BE2C (cell line): ENCODE results near the gene SLC39A13.

Experiments
- DNase-seq: peaks from one replicate; pipeline ENCODE4 v3.0.0-alpha.2; 2020
- H3K27me3 ChIP-seq: fragments of 250-450 bp; sonication (Bioruptor Pico); 2 replicates; pipeline ENCODE4 v1.5.1; 2020; ENCODE audit warnings: mild to moderate bottlenecking
- H3K36me3 ChIP-seq: fragments of 250-450 bp; sonication (Bioruptor Pico); 2 replicates; pipeline ENCODE4 v1.5.1; 2020; ENCODE audit warnings: mild to moderate bottlenecking
- H3K4me1 ChIP-seq: fragments of 250-450 bp; sonication (Bioruptor Pico); 2 replicates; pipeline ENCODE4 v1.5.1; 2020
- H3K4me3 ChIP-seq: 2 replicates; pipeline ENCODE4 v1.5.1; 2011; ENCODE audit warnings: low read depth, low read length
- H3K9me3 ChIP-seq: fragments of 250-450 bp; sonication (Bioruptor Pico); 2 replicates; pipeline ENCODE4 v1.5.1; 2020
- TF ChIP-seq, protein P1 (sequence below): IDR thresholded peaks from 2 replicates; pipeline ENCODE4 v1.5.1; 2012; ENCODE audit warnings: mild to moderate bottlenecking, low read depth, low read length

Gene SLC39A13

DNA sequence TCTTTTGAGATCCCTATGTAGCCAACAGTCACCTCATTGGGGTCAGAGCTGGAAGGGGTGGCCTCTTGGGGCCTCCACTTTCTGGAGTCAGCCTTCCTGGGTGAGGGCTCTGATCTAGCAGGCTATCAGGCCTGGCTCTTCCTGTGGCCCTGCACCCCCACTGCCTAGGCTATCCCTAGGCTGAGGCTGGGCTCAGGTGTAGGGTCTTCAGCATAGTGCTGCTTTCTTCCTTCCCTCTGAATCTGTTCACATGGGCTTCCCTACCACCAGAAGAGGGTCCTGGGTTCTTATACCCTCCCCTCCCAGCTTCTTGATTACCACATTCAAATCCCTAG, 29.6 kb upstream of the SLC39A13 start:
- Histone ChIP-seq H3K36me3 (no peaks in the 10 kb centered on the region), H3K4me1 (no peaks in the 10 kb centered on the region), H3K9me3 (no peaks in the 10 kb centered on the region), H3K4me3 (no peak overlapping the region), H3K27me3 (no peaks in the 10 kb centered on the region)
- TF ChIP-seq, protein P1, sequence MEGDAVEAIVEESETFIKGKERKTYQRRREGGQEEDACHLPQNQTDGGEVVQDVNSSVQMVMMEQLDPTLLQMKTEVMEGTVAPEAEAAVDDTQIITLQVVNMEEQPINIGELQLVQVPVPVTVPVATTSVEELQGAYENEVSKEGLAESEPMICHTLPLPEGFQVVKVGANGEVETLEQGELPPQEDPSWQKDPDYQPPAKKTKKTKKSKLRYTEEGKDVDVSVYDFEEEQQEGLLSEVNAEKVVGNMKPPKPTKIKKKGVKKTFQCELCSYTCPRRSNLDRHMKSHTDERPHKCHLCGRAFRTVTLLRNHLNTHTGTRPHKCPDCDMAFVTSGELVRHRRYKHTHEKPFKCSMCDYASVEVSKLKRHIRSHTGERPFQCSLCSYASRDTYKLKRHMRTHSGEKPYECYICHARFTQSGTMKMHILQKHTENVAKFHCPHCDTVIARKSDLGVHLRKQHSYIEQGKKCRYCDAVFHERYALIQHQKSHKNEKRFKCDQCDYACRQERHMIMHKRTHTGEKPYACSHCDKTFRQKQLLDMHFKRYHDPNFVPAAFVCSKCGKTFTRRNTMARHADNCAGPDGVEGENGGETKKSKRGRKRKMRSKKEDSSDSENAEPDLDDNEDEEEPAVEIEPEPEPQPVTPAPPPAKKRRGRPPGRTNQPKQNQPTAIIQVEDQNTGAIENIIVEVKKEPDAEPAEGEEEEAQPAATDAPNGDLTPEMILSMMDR: no peak
- DNase-seq: no peak

DNA sequence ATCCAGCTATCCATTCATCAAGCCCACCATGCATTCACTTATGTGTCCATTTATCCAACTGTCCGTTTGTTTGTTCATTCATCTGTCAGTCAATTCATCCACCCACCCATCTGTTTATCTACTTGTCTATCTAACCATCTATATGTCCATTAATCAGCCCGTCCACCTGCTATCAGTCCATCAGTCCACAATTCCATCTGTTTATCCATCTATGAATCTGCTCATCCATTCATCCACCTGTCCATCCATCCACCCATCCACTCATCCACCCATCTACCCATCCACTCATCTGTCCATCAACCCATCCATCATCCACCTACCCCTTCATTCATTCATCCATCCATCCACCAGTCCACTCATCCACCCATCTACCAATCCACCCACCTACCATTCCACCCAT, 29.1 kb upstream of the SLC39A13 start:
- no peak overlapping the region for H3K4me3 ChIP-seq
- DNase-seq: no peak
- no peaks in the 10 kb centered on the region for H3K27me3 ChIP-seq
- H3K36me3 ChIP-seq: no peaks in the 10 kb centered on the region
- no peaks in the 10 kb centered on the region for H3K9me3 ChIP-seq
- TF ChIP-seq, protein P1: no peak
- H3K4me1 ChIP-seq: no peaks in the 10 kb centered on the region

DNA sequence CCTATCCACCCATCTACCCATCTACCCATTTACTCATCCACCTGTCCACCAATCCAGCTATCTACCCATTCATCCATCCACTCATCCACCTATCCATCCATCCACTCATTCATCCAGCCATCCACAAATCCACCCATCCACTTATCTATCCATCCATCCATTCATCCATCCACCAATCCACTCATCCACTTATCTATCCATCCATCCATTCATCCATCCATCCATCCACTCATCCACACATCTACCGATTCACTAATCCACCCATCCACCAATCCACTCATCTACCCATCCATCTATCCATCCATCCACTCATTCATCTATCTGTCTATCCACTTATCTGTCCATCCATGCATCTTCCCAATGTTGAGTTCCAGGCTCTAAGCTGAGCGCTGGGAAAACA, 28.3 kb upstream of the SLC39A13 start:
- no peaks in the 10 kb centered on the region for H3K27me3 ChIP-seq
- DNase-seq: no peak
- H3K9me3 ChIP-seq: no peaks in the 10 kb centered on the region
- H3K4me1 ChIP-seq: no peaks in the 10 kb centered on the region
- no peaks in the 10 kb centered on the region for H3K36me3 ChIP-seq
- H3K4me3 ChIP-seq: no peak overlapping the region
- TF ChIP-seq, protein P1: no peak

DNA sequence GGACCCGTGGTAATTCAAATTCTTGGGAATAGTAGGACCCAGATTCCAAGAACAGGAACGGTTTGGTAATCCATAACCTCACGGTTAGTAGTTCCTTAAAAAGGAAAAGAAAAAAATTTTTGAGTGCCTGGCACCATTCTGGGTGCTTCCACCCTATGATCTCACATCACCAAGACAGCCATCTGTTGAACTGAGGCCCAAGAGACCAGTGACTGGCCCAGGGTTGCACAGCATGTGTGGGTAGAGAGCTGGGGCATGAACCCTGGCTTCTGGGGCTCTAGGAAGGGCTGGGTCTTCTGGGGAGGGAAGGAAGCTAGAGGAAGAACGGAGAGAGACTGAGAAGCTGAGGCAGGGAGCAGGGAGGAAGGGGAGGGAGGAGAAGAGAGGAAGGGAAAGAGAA, 25.3 kb upstream of the SLC39A13 start:
- Histone ChIP-seq H3K4me3 (no peak overlapping the region), H3K4me1 (no peaks in the 10 kb centered on the region), H3K27me3 (no peaks in the 10 kb centered on the region), H3K9me3 (no peaks in the 10 kb centered on the region), H3K36me3 (no peaks in the 10 kb centered on the region)
- no peak for DNase-seq
- TF ChIP-seq, protein P1: no peak

DNA sequence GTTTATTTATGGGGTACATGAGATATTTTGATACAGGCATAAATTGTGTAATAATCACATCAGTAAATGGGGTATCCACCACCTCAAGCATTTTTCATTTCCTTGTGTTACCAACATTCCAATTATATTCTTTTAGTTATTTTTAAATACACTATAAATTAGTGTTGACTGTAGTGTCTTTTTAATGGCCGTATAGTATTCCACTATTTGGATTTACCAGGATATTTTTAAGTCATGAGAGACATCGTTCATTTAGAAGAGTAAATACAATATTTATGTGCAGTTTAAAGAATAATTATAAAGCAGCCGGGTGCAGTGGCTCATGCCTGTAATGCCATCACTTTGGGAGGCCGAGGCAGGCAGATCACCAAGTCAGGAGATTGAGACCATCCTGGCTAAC, 23.9 kb upstream of the SLC39A13 start:
- no peaks in the 10 kb centered on the region for H3K9me3 ChIP-seq
- no peaks in the 10 kb centered on the region for H3K27me3 ChIP-seq
- H3K4me1 ChIP-seq: no peaks in the 10 kb centered on the region
- TF ChIP-seq, protein P1: no peak
- H3K4me3 ChIP-seq: no peak overlapping the region
- no peaks in the 10 kb centered on the region for H3K36me3 ChIP-seq
- no peak for DNase-seq

DNA sequence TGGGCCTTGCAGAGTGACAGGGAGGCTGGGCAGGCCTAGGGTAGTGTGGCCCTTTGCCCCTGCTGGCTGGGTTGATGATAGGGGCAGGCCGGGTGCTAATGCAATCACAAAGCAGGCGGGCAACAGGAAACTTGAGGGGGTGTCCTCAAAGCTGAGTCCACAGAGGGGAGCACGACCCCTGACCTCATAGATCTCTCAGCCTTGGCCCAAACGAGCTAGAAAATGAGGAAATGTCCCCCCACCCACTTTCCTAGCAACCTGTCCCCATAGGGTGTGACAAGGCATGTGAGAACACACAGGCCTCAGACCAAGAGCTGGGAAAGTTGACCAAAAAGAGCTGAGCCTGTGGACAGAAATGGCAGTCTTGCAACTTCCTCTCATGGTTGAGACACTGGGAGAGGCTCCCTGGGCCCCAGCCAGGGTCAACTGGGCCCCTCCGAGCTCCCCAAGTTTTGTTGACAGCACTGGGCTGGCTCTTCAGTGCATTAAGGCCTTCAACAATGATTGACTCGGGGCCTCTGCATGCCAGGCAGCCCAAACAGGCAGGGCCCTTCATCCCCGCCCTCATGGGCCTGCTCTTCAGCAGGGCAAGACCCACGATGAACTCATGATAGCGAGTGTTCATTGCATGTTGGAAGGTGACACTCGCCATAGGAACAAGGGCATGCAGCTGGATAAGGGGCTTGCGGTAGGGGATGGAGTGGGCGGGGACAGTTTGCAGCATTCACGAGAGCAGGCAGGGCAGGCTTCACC, 20.3 kb upstream of the SLC39A13 start:
- TF ChIP-seq, protein P1: no peak
- Histone ChIP-seq H3K9me3 (no peaks in the 10 kb centered on the region), H3K36me3 (no peaks in the 10 kb centered on the region), H3K4me3 (no peak overlapping the region), H3K4me1 (no peaks in the 10 kb centered on the region), H3K27me3 (no peaks in the 10 kb centered on the region)
- no peak for DNase-seq
